Caco-2 (cell line): ENCODE data around the gene OR5K3. TPM values are rescaled to one million over a fixed set of nuclear protein-coding genes. Genes with fewer than 3 reads are reported as not detected.

Source experiments
- Bru-seq: library from RNA; stranded (reverse); fragments of 400-500 nt; gene quantifications from one replicate; lab custom pipeline; 2021; lab: Mats Ljungman, UMichigan
- BruChase-seq, 2 experiments: library from RNA; stranded (reverse); fragments of 400-500 nt; gene quantifications; one replicate each; lab custom pipeline; 2021; lab: Mats Ljungman, UMichigan
- BruUV-seq: library from RNA; stranded (reverse); fragments of 400-500 nt; replicated peaks from 2 replicates; lab custom pipeline; 2021; lab: Mats Ljungman, UMichigan
- CTCF ChIA-PET: fragments of 300-600 bp; sonication (Branson Sonifier 250); formaldehyde crosslinking; loops from one replicate; lab custom pipeline; 2022; ENCODE audit warnings: antibody characterized with exemption; lab: Charles Lee
- POLR2A ChIA-PET: fragments of 300-600 bp; sonication (Branson Sonifier 250); formaldehyde crosslinking; loops from one replicate; lab custom pipeline; 2022; ENCODE audit warnings: antibody characterized with exemption; lab: Charles Lee
- DNase-seq, 2 experiments: peaks; one replicate each; pipeline versions ENCODE4 v3.0.0 to v3.0.0-alpha.2; 2020 to 2022
- H3K27me3 ChIP-seq: replicated peaks from 2 replicates; pipeline ENCODE4 v1.6.0; 2011; ENCODE audit warnings: low read length; ENCODE audit not compliant: control insufficient read depth, insufficient read depth
- H3K36me3 ChIP-seq: 2 replicates; pipeline ENCODE4 v1.5.1; 2011; ENCODE audit warnings: low read length; ENCODE audit not compliant: control insufficient read depth, insufficient read depth
- H3K4me1 ChIP-seq: fragments of 250-450 bp; sonication (Bioruptor Pico); 2 replicates; pipeline ENCODE4 v1.5.1; 2020; ENCODE audit warnings: mild to moderate bottlenecking
- H3K4me3 ChIP-seq: 2 replicates; pipeline ENCODE4 v1.5.1; 2011; ENCODE audit warnings: low read depth, mild to moderate bottlenecking, control low read depth, low read length
- H3K9me3 ChIP-seq: fragments of 250-450 bp; sonication (Bioruptor Pico); 2 replicates; pipeline ENCODE4 v1.5.1; 2020; ENCODE audit warnings: mild to moderate bottlenecking, moderate library complexity
- H3K27ac Mint-ChIP-seq: one replicate; pipeline ENCODE4 v1.8.0; 2022; ENCODE audit warnings: mixed read lengths; ENCODE audit not compliant: unreplicated experiment
- H3K27me3 Mint-ChIP-seq: one replicate; pipeline ENCODE4 v1.8.0; 2022; ENCODE audit warnings: mixed read lengths; ENCODE audit not compliant: insufficient read depth, unreplicated experiment
- H3K36me3 Mint-ChIP-seq: one replicate; pipeline ENCODE4 v1.8.0; 2022; ENCODE audit warnings: mild to moderate bottlenecking, mixed read lengths; ENCODE audit not compliant: insufficient read depth, unreplicated experiment
- H3K4me1 Mint-ChIP-seq: one replicate; pipeline ENCODE4 v1.8.0; 2022; ENCODE audit warnings: low read depth, mixed read lengths; ENCODE audit not compliant: unreplicated experiment
- H3K4me3 Mint-ChIP-seq: one replicate; pipeline ENCODE4 v1.8.0; 2022; ENCODE audit warnings: mild to moderate bottlenecking, moderate library complexity, mixed read lengths; ENCODE audit not compliant: unreplicated experiment
- H3K9me3 Mint-ChIP-seq: one replicate; pipeline ENCODE4 v1.8.0; 2022; ENCODE audit warnings: mixed read lengths; ENCODE audit not compliant: unreplicated experiment
- intact Hi-C: fragments of 100-400 bp; cut with micrococcal nuclease; formaldehyde crosslinking; loops from one replicate; pipeline ENCODE4 v1.10.0; 2022; ENCODE audit not compliant: unreplicated experiment
- long read RNA-seq: library from polyadenylated mRNA; stranded (forward); transcript quantifications from one replicate; pipeline ENCODE4 v2.0.0, GENCODE V29; 2022
- total RNA-seq: library from RNA; stranded (reverse); gene quantifications from 2 replicates; pipeline ENCODE4 v1.2.3, GENCODE V29; 2022
- TF ChIP-seq, protein P1 (sequence below), 2 experiments: fragments of 200-600 bp in 1 of 2; IDR thresholded peaks; 1 replicate in 1 of 2; 2 replicates in 1 of 2; pipeline versions ENCODE4 v1.5.1 to v1.8.0; 2011 to 2022; ENCODE audit warnings: antibody characterized with exemption in 1 of 2, control low read depth in 1 of 2, inconsistent platforms in 1 of 2, low read depth in 1 of 2, low read length in 1 of 2, mild to moderate bottlenecking in 1 of 2, moderate library complexity in 1 of 2; ENCODE audit not compliant: insufficient read depth in 1 of 2, severe bottlenecking in 1 of 2, unreplicated experiment in 1 of 2

Gene OR5K3, protein sequence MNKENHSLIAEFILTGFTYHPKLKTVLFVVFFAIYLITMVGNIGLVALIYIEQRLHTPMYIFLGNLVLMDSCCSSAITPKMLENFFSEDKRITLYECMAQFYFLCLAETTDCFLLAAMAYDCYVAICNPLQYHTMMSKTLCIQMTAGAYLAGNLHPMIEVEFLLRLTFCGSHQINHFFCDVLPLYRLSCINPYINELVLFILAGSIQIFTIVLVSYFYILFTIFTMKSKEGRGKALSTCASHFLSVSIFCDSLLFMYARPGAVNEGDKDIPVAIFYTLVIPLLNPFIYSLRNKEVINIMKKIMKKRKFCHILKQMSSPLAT
- total RNA-seq (not detected in 2 replicates), Bru-seq, nascent RNA (not detected), BruChase-seq, experiment 1, labeled RNA remaining after a 2-hour chase (percentile 3 among the genes with signal in this experiment), BruChase-seq, experiment 2, labeled RNA remaining after a 6-hour chase (not detected)
- long read RNA-seq, result 0 reads

DNA sequence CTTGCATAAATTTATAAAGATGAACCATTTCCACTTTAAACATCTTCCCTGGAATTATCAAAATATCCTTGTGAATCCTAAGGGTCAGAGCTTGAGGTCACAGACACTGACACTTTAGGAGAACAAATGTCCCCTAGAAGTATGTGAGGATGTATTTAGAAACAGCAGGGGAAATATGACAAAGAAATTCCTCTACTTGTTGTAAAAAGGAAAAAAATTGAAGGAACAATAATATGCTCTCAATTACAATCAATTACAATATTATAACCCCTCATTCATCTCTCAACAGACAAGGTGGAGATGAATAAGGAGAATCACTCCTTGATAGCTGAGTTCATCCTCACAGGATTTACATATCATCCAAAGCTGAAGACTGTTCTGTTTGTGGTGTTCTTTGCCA, at the start of gene OR5K3:
Gene OR5K3, plus strand, starts transcription at position 301 of the 400 bp plus-strand sequence. Its CDS starts 0 bp downstream, at position 301.
- intact Hi-C loops, result no loop called here
- CTCF ChIA-PET, result no interaction called here
- TF ChIP-seq, protein P1, sequence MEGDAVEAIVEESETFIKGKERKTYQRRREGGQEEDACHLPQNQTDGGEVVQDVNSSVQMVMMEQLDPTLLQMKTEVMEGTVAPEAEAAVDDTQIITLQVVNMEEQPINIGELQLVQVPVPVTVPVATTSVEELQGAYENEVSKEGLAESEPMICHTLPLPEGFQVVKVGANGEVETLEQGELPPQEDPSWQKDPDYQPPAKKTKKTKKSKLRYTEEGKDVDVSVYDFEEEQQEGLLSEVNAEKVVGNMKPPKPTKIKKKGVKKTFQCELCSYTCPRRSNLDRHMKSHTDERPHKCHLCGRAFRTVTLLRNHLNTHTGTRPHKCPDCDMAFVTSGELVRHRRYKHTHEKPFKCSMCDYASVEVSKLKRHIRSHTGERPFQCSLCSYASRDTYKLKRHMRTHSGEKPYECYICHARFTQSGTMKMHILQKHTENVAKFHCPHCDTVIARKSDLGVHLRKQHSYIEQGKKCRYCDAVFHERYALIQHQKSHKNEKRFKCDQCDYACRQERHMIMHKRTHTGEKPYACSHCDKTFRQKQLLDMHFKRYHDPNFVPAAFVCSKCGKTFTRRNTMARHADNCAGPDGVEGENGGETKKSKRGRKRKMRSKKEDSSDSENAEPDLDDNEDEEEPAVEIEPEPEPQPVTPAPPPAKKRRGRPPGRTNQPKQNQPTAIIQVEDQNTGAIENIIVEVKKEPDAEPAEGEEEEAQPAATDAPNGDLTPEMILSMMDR (IDR thresholded peaks at IDR 0.05; ENCODE audit: insufficient read depth in 1 of 2, low read depth in 1 of 2, low read length in 1 of 2, severe bottlenecking in 1 of 2, unreplicated experiment in 1 of 2), result no peak
- Histone ChIP-seq H3K9me3 (no peaks in the 10 kb centered on the region), H3K4me3 (no peak within 1 kb of the TSS), H3K27me3 (no peaks in the 10 kb centered on the region), H3K4me1 (no peaks in the 10 kb centered on the region), H3K36me3 (no peaks in the 10 kb centered on the region)
- BruUV-seq, result no TSS peak
- H3K27me3 Mint-ChIP-seq, result peaks cover 13% of the 10 kb centered on the region
- no peak for DNase-seq
- H3K27ac Mint-ChIP-seq, result no peak within 1 kb of the TSS
- H3K9me3 Mint-ChIP-seq, result no peaks in the 10 kb centered on the region
- H3K36me3 Mint-ChIP-seq, result no peaks in the 10 kb centered on the region
- H3K4me1 Mint-ChIP-seq, result no peaks in the 10 kb centered on the region
- POLR2A ChIA-PET, result no interaction called here
- no peak within 1 kb of the TSS for H3K4me3 Mint-ChIP-seq

DNA sequence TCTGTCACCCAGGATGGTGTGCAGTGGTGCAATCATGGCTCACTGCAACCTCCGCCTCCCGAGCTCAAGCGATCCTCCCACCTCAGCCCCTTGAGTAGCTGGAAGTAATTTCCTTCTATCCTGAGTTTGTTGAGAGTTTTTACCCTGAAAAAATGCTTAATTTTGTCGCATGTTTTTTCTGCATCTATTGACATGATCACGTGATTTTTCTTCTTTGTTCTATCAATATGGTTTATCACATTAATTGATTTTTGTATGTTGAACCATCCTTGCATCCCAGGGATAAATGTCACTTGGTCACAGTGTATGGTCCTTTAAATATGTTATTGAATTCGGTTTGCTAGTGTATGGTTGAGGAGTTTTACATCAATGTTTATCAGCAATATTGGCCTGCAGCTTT, 48.7 kb upstream of the OR5K3 start:
- Mint-ChIP-seq H3K4me1 (no peaks in the 10 kb centered on the region), H3K27me3 (peaks cover 2% of the 10 kb centered on the region), H3K4me3 (no peak overlapping the region), H3K27ac (no peak overlapping the region), H3K36me3 (no peaks in the 10 kb centered on the region), H3K9me3 (no peaks in the 10 kb centered on the region)
- CTCF ChIA-PET, result no interaction called here
- no peaks in the 10 kb centered on the region for H3K4me1 ChIP-seq
- DNase-seq, result no peak
- no peak overlapping the region for H3K4me3 ChIP-seq
- TF ChIP-seq, protein P1 (IDR thresholded peaks at IDR 0.05; ENCODE audit: insufficient read depth in 1 of 2, low read depth in 1 of 2, low read length in 1 of 2, severe bottlenecking in 1 of 2, unreplicated experiment in 1 of 2), result no peak
- POLR2A ChIA-PET, result no interaction called here
- intact Hi-C loops, result no loop called here
- no peaks in the 10 kb centered on the region for H3K27me3 ChIP-seq
- no peaks in the 10 kb centered on the region for H3K36me3 ChIP-seq
- H3K9me3 ChIP-seq, result no peaks in the 10 kb centered on the region
- BruUV-seq, result no TSS peak

DNA sequence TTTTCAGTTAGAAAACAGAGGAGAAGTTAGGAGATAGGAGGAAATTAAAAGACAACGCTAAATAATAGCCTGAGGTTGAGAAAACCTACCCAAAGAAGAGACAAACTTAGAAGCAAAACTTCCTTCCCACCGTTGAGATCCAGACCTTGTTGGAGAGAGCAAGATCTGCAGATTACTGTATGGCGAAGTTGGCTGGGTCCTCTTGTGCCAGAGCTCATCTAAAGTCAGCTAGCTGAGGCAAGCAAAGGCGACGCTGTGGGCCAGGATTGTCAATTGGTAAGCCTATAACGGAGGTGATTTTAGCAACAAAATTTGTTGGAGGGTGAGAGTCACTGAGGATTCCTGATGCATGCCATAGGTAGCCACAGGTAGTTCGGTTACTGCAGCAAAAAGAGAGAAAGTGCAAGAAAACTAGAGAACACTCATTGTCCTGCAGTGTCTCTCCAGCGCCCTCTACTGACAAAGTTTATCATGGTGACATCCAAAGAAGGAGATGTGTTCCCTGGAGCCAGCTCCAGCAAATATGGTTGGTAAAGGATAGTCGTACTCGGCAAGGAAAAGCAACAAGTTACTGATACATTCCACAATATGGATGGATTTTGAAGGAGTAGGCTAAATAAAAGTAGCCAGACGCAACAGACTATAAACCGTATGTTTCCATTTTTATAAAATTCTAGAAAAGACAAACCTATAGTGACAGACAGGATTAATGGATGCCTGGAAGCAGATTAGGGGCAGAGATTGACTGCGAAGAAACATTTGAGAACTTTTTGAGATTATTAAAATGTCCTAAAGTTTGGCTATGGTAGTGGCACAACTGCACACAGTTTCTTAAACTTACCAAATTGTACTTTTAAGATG, 46.6 kb upstream of the OR5K3 start:
- no peaks in the 10 kb centered on the region for H3K4me1 Mint-ChIP-seq
- ChIA-PET CTCF (no interaction called here), POLR2A (no interaction called here)
- BruUV-seq, result no TSS peak
- Histone ChIP-seq H3K27me3 (no peaks in the 10 kb centered on the region), H3K36me3 (no peaks in the 10 kb centered on the region), H3K4me1 (no peaks in the 10 kb centered on the region), H3K9me3 (no peaks in the 10 kb centered on the region), H3K4me3 (no peak overlapping the region)
- intact Hi-C loops, result loop anchor here (1.0 kb wide), 1 partner anchor 305 kb away; no protein-coding TSS in a partner anchor
- H3K9me3 Mint-ChIP-seq, result no peaks in the 10 kb centered on the region
- no peak overlapping the region for H3K27ac Mint-ChIP-seq
- H3K36me3 Mint-ChIP-seq, result no peaks in the 10 kb centered on the region
- peak; percentile 47 to 72 for DNase-seq
- TF ChIP-seq, protein P1 (IDR thresholded peaks at IDR 0.05; ENCODE audit: insufficient read depth in 1 of 2, low read depth in 1 of 2, low read length in 1 of 2, severe bottlenecking in 1 of 2, unreplicated experiment in 1 of 2), result peak; percentile 62 to 77
- peaks cover 5% of the 10 kb centered on the region for H3K27me3 Mint-ChIP-seq
- H3K4me3 Mint-ChIP-seq, result no peak overlapping the region
